Glutamatergic neuron (in vitro differentiated cells): ENCODE measurements around the gene PTF1A. TPM values are rescaled to one million over a fixed set of nuclear protein-coding genes. Genes with fewer than 3 reads are reported as not detected.

Experiments
- DNase-seq: peaks from one replicate; pipeline ENCODE4 v3.0.0; 2022
- H3K27ac Mint-ChIP-seq: one replicate; pipeline ENCODE4 v1.8.0; 2020; ENCODE audit warnings: mild to moderate bottlenecking, mixed read lengths, inconsistent platforms; ENCODE audit not compliant: unreplicated experiment
- H3K27me3 Mint-ChIP-seq: one replicate; pipeline ENCODE4 v1.8.0; 2020; ENCODE audit warnings: mild to moderate bottlenecking, moderate library complexity, mixed read lengths, inconsistent platforms; ENCODE audit not compliant: unreplicated experiment
- H3K36me3 Mint-ChIP-seq: one replicate; pipeline ENCODE4 v1.8.0; 2020; ENCODE audit warnings: mild to moderate bottlenecking, mixed read lengths, inconsistent platforms; ENCODE audit not compliant: unreplicated experiment
- H3K4me1 Mint-ChIP-seq: one replicate; pipeline ENCODE4 v1.8.0; 2020; ENCODE audit warnings: mild to moderate bottlenecking, low read depth, mixed read lengths, inconsistent platforms; ENCODE audit not compliant: unreplicated experiment
- H3K4me3 Mint-ChIP-seq: one replicate; pipeline ENCODE4 v1.8.0; 2020; ENCODE audit warnings: mild to moderate bottlenecking, mixed read lengths, inconsistent platforms; ENCODE audit not compliant: unreplicated experiment
- H3K9me3 Mint-ChIP-seq: one replicate; pipeline ENCODE4 v1.8.0; 2020; ENCODE audit warnings: mild to moderate bottlenecking, moderate library complexity, mixed read lengths, inconsistent platforms; ENCODE audit not compliant: unreplicated experiment
- CTCF ChIP-seq: fragments of 200-600 bp; sonication (generic); IDR thresholded peaks from one replicate; pipeline ENCODE4 v1.5.0; 2021; ENCODE audit not compliant: partially characterized antibody, unreplicated experiment
- total RNA-seq: library from RNA; stranded (reverse); fragmentation: NEBNext Ultra II Directional; extraction: Animal tissue kit (Norgen Biotek cat#: 25700); gene quantifications from one replicate; pipeline ENCODE4 v1.2.1, GENCODE V29; 2021; ENCODE audit not compliant: unreplicated experiment

PTF1A gene
- total RNA-seq, 1 donor from 2014 or later, result not detected

DNA sequence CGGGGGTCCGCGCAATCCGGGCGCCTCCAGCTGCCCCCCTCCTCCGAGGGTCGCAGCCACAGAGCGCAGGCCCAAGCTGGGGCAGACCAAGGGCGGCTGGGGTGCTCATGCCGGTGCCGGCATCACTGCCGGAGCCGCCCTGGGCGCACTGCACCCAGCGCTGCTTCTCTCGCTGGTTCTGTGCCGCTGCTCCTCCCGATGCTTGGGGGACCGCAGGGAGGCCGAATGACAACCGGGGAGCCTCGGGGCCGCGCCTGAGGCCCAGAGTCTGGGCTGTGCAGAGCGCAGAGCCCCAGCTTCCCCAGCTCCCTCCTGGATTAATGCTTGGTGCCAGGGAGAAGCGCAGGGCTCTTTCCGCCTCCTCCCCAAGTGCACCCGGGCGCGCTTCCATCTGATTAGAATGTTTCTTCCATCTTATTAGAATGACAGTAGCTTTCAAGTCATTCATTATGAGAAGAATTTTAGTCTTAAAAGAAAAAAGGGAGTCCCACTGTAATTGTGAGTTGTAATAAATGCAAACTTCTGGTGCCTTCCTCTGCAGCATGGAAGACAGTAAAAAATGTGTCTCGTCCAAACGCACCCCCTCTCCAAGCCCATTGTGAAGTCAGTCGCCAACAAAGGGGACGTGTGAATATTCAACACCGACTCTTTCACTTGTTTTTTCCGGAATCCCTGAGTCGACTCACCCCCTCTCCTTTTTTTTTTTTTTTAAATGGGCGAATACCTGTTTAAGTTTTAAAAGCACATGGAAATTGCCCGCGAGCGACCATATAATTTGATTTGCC lies 19.5 kb upstream of the PTF1A start:
- Mint-ChIP-seq H3K27me3 (peaks cover 24% of the 10 kb centered on the region), H3K9me3 (peaks cover 1% of the 10 kb centered on the region), H3K4me1 (peaks cover 9% of the 10 kb centered on the region), H3K36me3 (no peaks in the 10 kb centered on the region), H3K27ac (no peak overlapping the region), H3K4me3 (peak overlapping the region; percentile 77)
- no peak for TF ChIP-seq CTCF
- DNase-seq, result no peak

- H3K36me3 Mint-ChIP-seq, result no peaks in the 10 kb centered on the region
- peaks cover 4% of the 10 kb centered on the region for H3K9me3 Mint-ChIP-seq
- TF ChIP-seq CTCF, result peak; percentile 11
- peaks cover 9% of the 10 kb centered on the region for H3K4me1 Mint-ChIP-seq
- DNase-seq, result no peak
- peak overlapping the region; percentile 78 for H3K4me3 Mint-ChIP-seq
- H3K27me3 Mint-ChIP-seq, result peaks cover 28% of the 10 kb centered on the region
- no peak overlapping the region for H3K27ac Mint-ChIP-seq
These were observed 18.7 kb upstream of the PTF1A start for GRCh38 chr10:23173214-23174073.

DNA sequence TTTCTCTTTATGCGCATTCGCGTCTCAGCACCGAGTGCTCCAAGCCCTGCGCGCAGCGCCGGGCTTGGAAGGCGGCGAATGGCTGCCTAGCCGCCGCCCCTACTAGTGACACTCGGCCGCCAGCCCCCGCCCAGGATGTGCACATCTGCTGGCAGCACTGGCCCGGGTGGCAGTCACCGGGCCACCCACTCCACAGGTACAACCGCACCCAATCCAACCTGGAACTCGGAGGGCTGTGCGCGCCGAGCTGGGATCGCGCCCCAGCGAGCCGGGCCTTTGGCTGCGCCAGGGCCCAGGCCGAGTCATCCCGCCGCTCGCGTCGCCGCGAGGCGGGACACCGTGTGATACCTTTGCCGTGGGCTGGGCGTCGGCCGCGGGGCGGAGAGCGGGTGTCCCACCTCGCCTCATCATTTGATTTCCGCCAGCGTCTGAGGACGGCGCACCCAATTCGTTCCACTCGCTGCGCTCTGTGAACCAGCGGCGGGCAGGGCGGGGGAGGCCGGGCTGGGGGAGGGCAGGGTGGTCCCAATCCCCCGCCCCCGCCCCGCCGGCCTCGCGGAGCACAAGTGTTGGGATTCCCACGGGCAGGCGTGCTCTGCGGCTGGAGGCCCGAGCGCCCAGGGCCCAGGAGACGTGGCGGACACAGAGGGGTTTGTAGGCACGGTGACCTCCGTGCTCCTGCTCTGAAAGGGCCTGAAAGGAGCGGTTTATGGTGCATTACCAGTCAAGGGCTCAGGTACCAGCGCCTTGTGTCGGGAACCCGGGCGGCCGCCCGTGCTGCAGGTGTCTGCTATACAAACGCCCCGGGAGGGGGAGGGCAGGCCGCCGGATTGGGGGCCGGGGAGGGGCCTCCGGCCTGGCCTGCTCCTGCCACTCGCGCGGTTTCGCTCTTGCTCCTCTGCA lies 17.8 kb upstream of the PTF1A start:
- peaks cover 4% of the 10 kb centered on the region for H3K9me3 Mint-ChIP-seq
- peak overlapping the region; percentile 78 for H3K4me3 Mint-ChIP-seq
- TF ChIP-seq CTCF, result no peak
- no peak overlapping the region for H3K27ac Mint-ChIP-seq
- peaks cover 23% of the 10 kb centered on the region for H3K27me3 Mint-ChIP-seq
- H3K4me1 Mint-ChIP-seq, result peaks cover 9% of the 10 kb centered on the region
- DNase-seq, result peak; percentile 31
- no peaks in the 10 kb centered on the region for H3K36me3 Mint-ChIP-seq

DNA sequence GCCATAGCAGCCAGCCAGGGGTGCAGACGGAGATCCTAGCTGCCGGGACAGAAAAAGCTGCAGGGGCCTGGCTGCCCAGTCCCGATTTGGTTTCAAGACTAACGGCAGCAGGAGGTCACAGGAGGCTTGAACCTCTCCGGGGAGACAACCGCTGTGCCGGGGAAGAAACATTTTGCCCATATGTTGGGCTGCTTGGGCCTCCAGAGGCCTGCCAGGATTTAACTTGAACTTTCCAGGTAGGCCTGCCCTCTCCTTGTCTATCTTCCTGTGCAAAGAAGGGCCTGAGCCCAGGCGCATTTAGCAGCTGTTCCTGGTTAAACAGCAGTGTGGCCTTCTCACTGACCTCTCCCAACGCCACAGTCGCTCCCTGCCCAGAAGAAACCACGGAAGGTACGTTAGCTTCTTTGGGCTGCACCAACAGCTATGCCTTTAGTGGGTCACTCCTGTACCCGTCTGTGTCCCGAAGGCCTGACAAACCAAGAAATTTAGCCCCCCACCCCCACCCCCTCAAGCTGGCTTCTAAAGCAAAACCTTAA lies 17.1 kb upstream of the PTF1A start:
- DNase-seq, result no peak
- TF ChIP-seq CTCF, result no peak
- H3K27me3 Mint-ChIP-seq, result peaks cover 26% of the 10 kb centered on the region
- peaks cover 4% of the 10 kb centered on the region for H3K9me3 Mint-ChIP-seq
- no peak overlapping the region for H3K4me3 Mint-ChIP-seq
- H3K4me1 Mint-ChIP-seq, result peaks cover 9% of the 10 kb centered on the region
- no peak overlapping the region for H3K27ac Mint-ChIP-seq
- no peaks in the 10 kb centered on the region for H3K36me3 Mint-ChIP-seq
